ENCODE measurements around the gene GPR42.
"Not testable (repeated sequence)": the region's sequence is repeated elsewhere in the genome, so short reads cannot be mapped to it uniquely, and the experiment has no call there.

The GPR42 gene

DNA sequence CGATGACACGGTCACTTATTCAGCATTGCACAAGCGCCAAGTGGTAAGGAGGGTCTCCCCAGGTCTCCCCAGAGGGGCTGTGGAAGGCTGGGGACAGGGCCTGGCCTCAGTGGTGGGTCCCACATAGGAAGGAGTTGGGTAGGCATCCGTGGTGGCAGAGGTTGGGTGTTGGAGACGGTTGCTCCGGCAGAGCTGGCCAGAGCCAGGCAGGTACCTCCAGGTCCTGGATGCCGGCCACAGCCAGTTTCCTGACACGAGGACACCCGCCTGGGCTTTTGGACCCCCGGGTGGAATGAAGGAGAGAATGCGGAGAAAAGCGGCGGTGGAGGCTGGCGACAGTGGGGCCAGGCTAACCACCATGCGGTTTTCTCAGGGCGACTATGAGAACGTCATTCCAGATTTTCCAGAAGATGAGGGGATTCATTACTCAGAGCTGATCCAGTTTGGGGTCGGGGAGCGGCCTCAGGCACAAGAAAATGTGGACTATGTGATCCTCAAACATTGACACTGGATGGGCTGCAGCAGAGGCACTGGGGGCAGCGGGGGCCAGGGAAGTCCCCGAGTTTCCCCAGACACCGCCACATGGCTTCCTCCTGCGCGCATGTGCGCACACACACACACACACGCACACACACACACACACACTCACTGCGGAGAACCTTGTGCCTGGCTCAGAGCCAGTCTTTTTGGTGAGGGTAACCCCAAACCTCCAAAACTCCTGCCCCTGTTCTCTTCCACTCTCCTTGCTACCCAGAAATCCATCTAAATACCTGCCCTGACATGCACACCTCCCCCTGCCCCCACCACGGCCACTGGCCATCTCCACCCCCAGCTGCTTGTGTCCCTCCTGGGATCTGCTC lies 24.4 kb upstream of the GPR42 start:
- in situ Hi-C loops (cut with MboI; ENCODE audit: low sequenced_read_pairs) = no loop called here

DNA sequence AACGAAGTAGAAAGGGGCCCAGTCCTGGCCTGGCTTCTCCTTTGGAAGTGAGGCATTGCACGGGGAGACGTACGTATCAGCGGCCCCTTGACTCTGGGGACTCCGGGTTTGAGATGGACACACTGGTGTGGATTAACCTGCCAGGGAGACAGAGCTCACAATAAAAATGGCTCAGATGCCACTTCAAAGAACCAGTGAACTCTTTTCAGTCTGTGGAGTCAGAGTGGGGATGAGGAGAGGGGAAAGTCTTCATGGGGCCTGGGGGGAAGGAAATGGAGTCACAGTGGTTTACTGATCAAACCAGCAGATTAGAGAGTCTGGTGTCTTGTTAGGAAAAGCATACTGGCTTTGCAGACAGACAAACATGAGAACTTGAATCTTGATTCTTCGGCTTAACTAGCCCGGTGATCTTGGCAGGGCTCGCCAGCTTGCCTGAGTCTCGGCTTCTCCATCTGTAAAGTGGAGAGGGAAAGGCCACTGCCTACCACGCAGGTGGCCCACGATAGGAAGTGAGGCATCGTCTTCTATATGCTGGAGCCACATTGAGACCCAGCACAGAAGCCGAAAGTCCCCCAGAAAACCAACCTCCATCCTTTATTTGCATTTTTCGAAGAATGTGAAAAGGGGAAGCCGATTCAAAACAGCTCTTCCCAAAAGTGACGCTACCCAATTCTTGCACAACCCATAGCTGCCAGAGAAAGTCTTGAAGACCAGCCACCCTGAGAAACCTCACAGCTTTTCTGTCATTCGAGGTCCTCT lies 23.5 kb upstream of the GPR42 start, which contains the start of gene FFAR1:
FFAR1 (plus strand) TSS at position 732 of the 759 bp plus-strand sequence. CDS start 3,650 bp downstream, outside the sequence.
- in situ Hi-C loops (cut with MboI; ENCODE audit: low sequenced_read_pairs) = no loop called here

DNA sequence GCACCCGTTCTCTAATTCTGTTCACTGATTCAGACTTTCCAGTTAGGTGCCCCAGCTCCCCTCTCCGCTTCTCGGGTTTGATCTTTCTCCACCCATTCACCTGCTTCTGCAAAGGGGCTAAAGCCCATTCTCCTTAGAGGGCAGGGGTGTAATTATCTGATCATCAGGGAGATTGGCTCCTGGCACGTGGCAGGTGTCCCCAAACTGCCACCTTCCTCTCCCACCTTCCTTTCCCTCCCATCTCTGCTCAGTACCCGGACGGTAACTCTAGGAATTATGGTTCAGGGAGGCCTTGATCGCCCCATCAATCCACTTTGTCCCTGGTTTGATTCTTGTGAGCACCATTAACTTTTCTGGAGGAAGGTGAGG lies 23.0 kb upstream of the GPR42 start:
- in situ Hi-C loops (cut with MboI; ENCODE audit: low sequenced_read_pairs) = no loop called here

GRCh38 chr19:35348911-35349611 lies 21.8 kb upstream of the GPR42 start:
- in situ Hi-C loops (cut with MboI; ENCODE audit: low sequenced_read_pairs) = no loop called here

DNA sequence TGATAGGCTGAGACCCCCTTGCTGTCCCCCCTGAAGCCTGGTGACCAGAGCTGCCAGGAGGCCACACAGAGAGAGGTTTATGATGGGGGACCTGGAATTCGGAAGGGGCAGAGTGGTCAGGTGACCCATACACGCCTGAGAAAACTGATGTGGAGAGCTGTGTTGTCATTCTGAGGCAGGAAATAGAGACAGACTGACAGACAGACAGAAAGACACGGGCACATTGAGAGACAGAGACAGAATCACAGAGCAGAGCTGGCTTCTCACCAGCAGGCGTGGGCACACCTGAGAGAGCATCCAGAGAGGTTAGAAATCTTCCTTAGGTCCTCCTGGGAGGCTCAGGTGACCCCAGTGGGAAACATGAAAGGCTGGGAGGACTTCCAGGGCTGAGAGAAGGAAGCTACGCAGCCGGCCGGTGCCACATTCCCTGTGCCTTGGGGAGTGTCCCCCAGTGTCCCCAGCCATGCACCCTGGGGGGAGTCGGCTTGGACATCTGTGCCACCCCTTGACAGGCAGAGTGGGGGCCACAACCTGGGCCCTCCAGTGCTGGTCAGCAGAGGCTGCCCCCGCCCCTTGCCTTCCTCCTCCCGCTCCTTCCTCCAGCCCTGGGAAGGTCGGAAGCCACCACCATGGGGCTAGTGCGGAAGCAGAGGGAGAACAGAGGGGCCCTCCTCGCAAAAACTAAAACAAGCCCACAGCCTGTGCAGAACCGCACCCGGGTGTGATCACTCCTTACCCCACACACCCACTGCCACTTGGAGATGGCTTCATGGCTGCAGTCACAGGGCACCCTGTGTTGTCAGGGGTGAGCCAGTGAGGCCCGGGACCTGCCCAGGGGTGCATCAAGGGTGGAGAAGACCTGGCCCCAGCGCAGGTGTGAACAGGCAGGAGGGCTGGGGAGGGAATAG lies 21.0 kb upstream of the GPR42 start:
- in situ Hi-C loops (cut with MboI; ENCODE audit: low sequenced_read_pairs) = loop anchor here (10.0 kb wide), 1 partner anchor 115 kb away; no protein-coding TSS in a partner anchor

DNA sequence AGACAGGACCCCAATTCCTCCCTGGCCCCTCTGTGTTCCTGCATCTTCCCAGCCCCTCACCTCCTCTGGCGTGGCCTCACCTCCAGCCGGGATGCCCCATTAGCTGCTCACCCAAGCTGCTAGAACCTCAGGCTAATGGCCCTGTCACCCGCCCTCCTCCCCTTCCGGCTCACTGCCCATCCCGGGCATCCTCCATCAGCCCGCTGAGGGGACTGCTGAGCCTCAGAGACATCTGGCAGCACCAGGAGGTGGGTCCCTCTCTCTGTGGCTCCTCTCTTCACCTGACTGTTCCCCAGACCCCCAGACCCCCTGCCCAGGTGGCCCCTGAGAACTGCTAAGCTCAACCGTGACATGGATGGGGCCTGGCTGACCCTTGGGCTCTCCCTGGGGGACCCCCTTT lies 20.3 kb upstream of the GPR42 start:
- in situ Hi-C loops (cut with MboI; ENCODE audit: low sequenced_read_pairs) = loop anchor here (10.0 kb wide), 1 partner anchor 114 kb away; no protein-coding TSS in a partner anchor

DNA sequence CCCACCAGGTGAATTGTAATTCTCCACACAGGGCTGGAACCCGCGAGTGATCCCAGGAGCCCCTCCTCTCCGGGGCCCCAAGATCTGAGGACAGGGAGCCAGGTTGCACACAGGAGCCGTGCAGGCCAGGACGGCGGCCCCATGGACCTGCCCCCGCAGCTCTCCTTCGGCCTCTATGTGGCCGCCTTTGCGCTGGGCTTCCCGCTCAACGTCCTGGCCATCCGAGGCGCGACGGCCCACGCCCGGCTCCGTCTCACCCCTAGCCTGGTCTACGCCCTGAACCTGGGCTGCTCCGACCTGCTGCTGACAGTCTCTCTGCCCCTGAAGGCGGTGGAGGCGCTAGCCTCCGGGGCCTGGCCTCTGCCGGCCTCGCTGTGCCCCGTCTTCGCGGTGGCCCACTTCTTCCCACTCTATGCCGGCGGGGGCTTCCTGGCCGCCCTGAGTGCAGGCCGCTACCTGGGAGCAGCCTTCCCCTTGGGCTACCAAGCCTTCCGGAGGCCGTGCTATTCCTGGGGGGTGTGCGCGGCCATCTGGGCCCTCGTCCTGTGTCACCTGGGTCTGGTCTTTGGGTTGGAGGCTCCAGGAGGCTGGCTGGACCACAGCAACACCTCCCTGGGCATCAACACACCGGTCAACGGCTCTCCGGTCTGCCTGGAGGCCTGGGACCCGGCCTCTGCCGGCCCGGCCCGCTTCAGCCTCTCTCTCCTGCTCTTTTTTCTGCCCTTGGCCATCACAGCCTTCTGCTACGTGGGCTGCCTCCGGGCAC lies 19.3 kb upstream of the GPR42 start:
- in situ Hi-C loops (cut with MboI; ENCODE audit: low sequenced_read_pairs) = loop anchor here (10.0 kb wide), 1 partner anchor 113 kb away; no protein-coding TSS in a partner anchor

GRCh38 chr19:35352177-35352447 lies 18.8 kb upstream of the GPR42 start:
- in situ Hi-C loops (cut with MboI; ENCODE audit: low sequenced_read_pairs) = loop anchor here (10.0 kb wide), 1 partner anchor 113 kb away; no protein-coding TSS in a partner anchor

- in situ Hi-C loops (cut with MboI; ENCODE audit: low sequenced_read_pairs) = loop anchor here (10.0 kb wide), 1 partner anchor 112 kb away; no protein-coding TSS in a partner anchor
Observed at GRCh38 chr19:35352448-35353304, 18.2 kb upstream of the GPR42 start.

DNA sequence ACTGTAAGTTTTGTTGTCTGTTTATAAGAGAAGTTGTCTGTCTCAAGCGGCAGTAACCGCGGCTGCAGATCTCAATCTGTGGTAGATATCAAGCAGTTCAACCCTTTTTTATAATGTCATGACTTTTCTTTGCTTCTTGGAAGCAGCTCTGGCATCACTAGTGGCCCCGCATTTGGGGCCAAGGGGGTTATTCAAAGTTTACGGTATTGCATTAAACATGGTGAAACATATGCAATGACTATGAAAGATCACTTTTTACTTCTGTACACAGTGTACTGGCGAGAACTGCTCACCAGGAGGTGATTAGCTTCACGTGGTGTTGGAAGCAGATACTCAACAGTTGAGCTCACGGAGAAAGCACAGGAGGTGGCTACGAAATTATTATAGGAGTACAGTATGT lies 17.2 kb upstream of the GPR42 start:
- in situ Hi-C loops (cut with MboI; ENCODE audit: low sequenced_read_pairs) = loop anchor here (10.0 kb wide), 1 partner anchor 111 kb away; no protein-coding TSS in a partner anchor

DNA sequence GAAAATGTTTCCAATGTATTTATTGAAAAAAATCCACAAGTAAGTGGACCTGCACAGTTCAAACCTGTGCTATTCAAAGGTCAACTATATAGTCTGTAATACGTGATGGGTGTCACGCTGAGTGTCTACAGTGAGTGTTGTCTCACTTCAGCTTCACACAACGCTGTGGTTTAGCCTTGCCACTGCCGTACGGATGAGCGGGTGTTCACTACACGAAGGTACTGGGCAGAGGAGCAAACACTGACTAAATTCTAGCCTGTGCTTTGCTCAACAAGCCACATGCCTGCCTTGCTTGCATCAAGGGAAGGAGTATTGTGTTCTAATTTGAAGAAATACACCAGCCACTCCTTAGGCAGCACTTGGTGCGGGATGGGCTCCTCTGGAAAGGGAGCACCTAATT lies 16.0 kb upstream of the GPR42 start:
- in situ Hi-C loops (cut with MboI; ENCODE audit: low sequenced_read_pairs) = loop anchor here (10.0 kb wide), 1 partner anchor 110 kb away; no protein-coding TSS in a partner anchor

- in situ Hi-C loops (cut with MboI; ENCODE audit: low sequenced_read_pairs) = loop anchor here (10.0 kb wide), 1 partner anchor 109 kb away; no protein-coding TSS in a partner anchor
Observed at GRCh38 chr19:35355791-35356460, 14.9 kb upstream of the GPR42 start.

GRCh38 chr19:35357867-35358573 lies 12.8 kb upstream of the GPR42 start, which contains the start of gene FFAR3:
Gene FFAR3 (plus strand): TSS chr19:35358460. CDS start chr19:35358891, 431 bp downstream.
- in situ Hi-C loops (cut with MboI; ENCODE audit: low sequenced_read_pairs) = loop anchor here (10.0 kb wide), 1 partner anchor 107 kb away; no protein-coding TSS in a partner anchor

- in situ Hi-C loops (cut with MboI; ENCODE audit: low sequenced_read_pairs) = loop anchor here (10.0 kb wide), 1 partner anchor 106 kb away; no protein-coding TSS in a partner anchor
Observed at GRCh38 chr19:35358834-35359233, 12.0 kb upstream of the GPR42 start.

- in situ Hi-C loops (cut with MboI; ENCODE audit: low sequenced_read_pairs) = loop anchor here (10.0 kb wide), 1 partner anchor 105 kb away; no protein-coding TSS in a partner anchor
Observed at GRCh38 chr19:35359395-35359794, 11.5 kb upstream of the GPR42 start.

DNA sequence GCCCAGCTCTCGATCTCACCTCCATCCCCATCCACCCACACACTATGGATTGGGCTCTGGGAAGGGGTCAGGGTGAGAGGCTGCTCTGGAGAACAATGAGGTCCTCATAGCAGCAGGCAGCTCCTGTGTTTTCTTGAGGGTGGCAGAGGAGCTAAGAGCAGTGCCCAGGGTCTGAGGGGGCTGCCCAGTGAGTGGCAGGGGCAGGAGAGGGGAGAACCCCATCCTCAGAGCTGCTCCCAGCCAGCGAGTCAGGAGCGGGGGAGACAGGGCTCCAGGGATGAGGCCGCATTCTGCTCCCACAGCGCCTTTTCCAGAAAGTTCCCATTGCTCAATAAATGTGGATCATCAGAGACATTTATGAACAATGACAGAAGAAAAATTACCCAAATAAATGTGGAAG lies 10.8 kb upstream of the GPR42 start:
- in situ Hi-C loops (cut with MboI; ENCODE audit: low sequenced_read_pairs) = not testable (repeated sequence)

All from HL-60/S4 treated with retinoic acid at 250 ng/mL for 4 days and 3 days (cell line).